HPDE6-E6E7 (cell line): ENCODE measurements around the gene EFNB2.
A peak's percentile ranks its signal among the peaks of the same experiment; 100 is the strongest.

Experiments
- DNase-seq: peaks from one replicate; pipeline ENCODE4 v3.0.0; 2011; ENCODE audit warnings: missing footprints; ENCODE audit errors: extremely low spot score

Gene EFNB2

DNA sequence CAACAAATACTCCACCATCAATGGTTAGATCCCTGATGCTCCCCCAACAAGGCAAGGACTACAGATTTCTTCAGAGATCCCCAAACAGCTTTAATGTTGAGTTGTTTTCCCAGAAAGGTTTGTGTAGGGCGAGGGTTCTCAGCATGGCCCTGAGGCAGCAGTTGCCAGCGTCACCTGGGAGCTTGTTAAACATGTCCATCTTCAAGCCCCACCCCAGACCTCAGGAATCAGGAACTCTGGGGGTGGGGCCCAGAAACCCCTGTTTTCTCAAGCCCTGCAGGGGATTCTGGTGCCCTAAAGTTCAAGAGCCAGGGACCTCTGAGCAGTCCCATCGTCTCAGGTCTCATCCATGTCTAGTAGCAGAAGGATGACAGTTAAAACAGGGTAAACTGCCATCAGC, 9.6 kb downstream of the EFNB2 start:
- no peak for DNase-seq

DNA sequence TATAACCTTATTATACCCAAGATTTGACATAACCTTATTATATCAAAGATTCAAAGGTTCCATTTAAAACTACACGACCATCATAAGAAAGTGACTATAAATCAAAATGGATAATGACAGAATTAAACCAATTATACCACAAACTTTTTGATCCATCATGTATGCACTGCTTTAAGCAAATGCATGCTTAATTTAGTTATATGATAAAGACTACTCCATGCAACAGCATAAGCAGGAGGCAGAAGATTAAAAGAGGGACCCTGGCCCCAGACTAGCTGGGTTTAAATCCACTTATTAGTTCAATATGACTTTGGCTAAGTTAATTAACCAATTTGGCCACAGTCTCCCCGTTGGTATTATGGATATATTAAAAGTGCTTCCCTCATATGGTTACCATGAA, 11.4 kb downstream of the EFNB2 start:
- DNase-seq = no peak

DNA sequence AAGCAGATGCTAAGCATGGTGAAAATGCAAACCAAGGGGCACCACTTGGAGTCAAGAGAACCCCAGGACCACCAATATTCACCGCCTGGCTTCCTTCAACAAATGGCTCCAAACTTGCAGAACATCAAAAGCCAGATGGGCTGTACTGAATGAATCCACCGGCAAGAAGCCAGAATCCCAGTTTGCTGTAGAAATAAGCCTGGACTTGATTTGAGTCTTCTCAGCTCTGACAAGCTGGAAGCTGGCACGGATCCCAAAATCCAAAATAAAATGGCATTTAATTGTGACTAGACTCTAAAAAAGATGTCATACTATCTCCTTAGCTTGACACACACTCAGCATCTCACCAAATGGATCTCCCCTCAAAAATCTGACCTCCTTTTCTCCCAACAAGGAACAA, 11.9 kb downstream of the EFNB2 start:
- DNase-seq = no peak

DNA sequence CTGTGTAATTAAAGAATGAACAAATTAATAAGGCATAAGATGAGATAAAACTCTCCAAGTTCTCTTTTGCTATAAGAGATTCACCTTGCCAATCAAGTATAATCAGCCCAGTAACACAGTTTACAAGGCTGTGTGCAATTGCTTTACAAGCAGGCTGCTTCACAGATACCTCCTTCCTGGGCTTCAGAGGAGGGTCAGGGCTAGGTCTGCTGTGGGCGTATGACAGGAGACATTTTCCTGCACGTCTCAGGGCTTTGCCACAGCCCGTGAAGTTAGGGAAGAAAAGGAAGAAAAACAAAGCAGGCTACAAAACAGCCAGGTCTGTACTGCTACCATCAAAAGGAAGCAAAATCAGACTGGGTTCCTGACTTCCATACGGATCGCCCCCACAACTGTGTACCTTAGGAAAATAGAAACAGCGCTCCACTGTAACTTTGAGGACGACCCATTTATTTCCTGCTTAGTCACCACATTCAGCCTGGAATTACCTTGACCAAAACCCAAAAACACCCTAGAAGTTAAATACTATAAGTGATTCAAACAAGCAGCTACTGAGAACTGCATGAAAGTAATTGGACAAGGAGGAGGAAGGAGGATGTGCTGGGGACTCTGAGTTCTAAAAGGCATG, 12.4 kb downstream of the EFNB2 start:
- no peak for DNase-seq

DNA sequence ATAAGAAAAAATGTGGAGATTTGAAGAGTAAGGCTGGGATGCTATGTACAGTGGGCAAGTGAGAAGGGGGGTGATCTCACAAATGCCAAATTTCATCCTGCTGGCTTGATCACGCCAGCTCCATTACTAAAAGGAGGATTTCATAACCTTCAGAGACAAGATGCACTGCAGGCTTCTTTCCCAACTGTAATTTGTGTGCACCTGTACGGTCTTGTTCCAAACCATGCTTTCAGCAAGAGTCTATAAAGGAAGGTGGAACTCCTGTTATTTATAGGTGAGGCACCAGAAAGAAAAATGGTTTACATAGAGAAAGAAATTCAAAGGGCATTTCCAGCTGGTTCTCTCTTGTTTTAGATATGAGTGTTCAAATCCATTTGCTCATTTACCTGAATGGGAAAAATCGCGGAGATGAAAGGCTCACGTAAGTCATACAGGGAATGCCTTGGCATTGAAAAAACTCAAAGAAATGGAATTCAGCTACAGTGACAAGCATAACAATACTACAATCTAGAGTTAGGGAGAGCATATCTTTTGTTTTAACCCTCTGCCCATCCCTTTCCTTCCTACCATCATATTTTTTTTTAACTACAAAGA, 13.3 kb downstream of the EFNB2 start:
- DNase-seq = no peak

DNA sequence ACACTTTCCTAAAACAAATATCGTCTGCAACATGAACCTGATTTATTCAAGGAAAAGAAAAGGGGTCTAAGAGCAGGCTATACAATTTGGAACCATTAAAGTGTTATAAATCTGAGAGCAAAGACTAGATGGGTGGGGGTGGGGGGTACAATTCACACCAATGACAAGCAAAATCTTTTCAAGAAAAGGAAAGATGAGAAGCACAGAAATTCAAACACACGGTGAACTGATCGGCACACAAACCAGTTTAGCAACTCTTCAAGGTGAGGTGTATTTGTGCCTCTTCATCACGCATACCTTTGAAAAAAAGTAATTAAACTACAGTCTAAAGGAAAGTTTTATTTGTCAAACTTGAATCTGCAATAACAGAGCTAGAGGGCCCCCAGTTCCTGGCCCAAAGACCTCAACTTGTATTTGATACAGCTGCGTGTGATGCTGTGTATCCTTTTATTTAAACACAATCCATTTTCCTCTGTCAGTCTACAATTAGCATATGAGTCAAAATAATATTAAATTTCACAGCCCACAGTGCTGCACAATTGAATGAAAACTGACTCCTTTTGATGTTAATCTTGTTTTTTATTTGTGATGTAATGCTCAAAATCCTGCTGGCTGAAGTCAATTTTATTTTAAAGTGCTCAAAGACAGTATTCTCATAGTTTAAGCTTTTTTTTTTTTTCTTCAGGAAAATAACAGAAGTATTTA, 14.2 kb downstream of the EFNB2 start:
- DNase-seq = no peak

DNA sequence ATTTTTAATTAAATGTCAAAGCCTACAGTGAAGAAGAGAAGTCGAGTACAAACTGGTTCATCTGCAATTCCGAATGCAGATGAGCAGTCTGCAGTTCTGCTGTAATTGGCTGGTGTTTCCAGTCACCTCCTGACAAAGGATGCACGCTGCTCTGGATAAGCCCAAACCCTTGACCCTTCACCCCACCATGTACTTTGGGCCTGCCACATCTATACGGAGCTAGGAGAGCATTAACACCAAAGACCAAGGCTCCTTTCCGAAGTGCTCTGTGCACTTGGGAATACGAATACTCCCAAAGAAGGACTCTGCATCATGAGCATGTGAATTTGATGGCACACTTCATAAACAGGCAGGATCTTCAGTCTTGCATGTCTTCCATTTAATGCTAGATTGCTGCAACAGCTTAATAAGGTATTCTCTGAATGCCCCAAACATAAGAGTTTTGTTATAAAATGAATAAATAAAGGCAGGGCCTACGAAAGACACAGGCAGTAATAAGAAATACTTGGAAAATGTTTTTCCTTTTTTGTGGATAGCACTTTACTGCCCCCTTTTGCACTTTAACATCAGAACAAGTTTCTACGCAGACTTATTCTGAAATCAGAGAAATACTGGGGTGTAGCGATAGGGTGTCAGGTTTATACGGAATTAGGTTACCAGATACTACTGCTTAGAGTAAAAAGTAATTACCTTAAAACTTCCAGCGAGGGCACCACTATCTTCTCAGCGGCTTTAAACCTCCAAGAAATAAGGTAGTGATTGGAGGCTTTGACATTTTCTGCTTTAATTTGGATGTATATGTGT, 15.0 kb downstream of the EFNB2 start:
- no peak for DNase-seq

DNA sequence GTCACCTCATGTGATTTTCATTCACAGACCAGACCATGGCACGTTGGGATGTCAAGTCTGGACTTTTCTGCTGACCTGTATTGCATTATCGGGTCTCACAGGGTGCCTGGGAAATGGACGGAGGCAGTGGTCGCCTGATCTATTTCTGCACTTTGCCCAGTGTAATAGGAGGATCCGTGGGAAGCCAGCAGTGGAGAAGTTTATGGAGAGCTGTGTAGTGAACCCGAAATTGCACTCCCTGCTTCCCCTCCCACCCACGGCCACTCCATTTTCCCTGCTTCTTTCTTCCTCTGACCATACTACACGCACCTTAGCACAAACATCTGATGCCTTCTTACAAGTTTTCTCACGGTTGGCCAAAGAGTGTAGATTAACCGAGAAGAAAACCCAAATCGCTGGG, 16.9 kb downstream of the EFNB2 start:
- no peak for DNase-seq

DNA sequence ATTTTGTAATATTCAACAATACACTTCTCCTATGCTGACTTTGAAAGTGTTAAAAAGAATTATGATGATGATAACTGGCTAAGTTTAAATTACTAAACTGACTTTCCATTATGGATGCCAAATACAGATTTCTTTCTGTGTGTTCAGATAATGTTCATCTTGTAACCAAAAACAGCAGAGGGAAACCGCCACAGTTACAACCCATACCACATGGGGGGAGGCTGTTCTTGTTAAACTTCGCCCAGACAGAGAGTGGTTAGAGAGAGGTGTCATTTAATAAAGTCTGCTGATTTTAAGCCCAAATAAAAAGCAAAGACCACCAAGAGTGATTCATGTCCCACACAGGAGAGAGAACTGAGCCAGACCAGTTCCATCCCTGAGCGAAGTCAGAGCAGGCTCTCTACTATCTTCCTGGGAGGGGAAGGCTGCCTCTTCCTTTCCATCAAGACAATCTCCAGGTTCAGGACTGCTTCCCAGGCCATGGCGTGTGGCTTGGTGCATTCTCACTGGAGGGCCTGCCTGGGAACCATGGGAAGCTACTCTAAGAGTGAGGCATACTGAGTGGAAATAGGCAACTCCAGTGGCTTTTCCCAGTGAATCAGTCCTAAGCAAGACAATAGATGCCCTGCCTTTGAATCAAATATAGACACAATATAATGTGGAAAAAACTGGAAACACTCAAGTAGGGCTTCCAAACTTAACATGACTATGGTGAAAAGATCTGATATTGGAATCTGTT, 18.2 kb downstream of the EFNB2 start:
- no peak for DNase-seq

DNA sequence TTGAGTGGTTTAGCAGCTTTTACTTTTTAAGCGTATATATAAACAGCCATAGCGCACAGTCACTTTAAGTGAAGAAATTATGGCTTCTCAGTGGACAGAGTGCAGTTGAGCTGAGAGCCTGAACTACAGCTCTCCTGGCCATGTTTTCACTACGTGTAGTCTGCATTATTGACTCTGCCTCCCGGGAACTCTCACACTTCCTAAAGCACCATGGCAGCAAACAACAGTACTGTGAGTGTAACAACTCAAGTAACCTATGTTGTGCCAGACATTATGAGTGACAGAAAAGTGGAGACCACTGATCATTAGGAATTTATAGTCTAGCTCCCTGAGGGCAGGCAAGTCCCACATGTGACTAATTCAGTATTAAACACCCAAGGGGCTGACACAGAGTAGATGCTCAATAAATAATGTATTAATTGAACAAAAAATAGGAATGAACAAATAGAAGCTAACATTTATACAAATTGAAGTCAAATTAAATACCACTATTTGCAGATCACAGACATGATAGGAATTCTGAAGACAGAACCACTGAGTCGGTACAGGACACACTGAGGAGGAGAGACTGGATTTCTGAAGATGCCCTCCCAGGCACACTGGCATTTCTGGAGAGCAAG, 19.7 kb downstream of the EFNB2 start:
- DNase-seq = no peak

DNA sequence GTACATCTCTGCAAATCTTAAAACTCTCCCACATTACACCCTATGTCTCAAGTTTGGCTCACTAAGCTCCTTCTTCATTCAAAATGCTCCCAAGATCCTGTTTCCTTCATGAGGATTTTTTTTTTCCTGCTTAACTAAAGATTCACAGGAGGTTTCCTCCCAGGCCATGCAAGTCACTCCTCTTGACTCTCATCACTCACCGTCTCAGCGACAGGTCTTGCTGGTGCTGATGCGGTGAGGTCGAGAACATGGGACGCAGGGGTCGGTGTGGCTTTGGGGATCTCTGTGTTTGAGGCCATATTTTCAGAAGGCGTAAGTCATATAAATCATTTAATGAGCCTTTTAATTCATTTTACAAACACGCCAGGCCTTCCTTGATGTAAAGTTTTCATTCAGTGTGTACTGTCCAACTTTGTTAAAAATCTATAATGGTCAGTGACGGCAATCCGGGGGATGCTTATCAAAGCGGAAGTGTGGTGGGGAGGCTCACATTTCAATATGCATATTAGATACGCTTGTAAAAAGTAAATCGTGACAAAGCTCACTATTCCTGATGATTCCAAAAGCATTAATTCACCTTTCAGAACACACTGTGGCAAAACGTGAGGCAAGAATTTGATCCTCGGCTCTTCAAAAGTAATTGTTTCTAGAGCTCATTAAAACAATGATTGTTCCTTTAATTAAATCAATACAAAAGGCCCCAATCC, 20.4 kb downstream of the EFNB2 start:
- DNase-seq = no peak

DNA sequence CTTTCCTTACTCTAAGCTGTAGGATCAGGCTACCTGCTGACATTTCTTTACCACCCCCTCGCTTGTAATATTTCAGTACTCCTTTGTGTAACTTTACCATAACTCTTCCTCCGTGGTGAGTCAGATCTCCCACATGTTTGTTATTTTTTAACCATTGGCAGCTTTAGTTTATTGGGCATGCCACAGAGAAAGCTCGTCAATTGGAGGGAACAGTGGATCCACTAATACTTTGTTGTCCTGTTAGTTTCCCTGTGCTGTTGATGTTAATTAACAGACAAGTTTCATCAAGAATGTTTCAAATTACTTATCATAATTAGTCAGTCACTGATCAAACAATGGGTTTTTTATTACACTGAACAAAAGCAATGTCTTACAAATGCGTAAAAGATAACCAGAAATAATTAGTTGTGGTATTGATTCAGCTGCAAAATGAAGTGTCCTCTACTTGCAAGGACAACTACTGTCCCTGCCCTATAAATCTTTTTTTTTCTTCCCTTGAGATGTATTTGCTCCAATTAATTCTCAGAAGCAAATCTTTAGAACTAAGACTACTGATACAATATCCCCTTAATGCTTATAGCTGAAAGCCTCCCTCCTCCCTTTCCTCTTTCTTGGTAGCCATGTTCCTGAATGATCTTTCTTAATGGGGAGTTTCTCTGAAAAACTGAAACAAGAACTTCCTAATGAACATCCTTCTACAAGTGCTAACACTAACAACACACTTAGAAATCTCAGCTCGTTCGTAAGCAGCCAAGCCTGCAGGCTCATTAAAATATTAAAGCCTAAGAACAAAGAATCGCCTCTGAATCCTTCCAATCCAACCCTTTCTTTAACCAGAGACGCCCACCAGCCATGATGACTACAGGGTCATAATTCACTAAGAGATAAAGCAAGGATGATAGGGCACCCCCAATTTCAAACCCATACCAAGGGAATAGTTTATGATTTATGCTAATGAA, 22.2 kb downstream of the EFNB2 start:
- no peak for DNase-seq

DNA sequence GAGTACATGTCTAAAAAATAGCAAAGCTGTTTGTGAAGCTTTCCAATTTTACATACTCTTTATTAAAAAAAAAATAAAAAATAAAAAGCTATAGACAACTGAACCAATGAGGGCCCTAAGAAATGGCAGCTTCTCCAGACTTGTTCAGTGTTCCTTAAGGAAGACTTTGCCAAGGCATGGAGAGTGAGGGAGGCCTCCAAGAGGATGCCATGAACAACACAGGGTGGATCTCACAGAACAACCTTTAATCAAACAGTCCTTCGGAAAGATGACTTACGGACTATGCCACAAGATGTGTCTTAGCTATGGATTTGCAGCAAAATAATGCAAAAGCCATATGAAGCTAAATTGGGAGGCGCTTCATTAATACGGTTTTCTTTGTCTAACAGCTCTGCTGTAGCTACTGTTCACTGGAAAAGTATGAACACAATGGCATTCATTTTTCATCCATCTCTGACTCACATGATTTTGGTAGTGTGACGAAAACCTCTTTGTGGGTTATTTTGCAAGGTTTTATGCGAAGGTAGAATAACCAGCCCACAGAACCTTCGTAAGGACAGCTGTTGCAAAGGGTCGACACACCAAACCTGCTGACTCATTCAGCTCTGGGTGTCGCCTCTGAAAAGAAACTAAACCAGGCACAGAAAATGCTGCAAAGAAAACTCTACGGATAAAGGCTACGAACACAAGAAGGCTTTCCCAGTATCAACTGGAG, 27.7 kb downstream of the EFNB2 start:
- peak; percentile 68 for DNase-seq

DNA sequence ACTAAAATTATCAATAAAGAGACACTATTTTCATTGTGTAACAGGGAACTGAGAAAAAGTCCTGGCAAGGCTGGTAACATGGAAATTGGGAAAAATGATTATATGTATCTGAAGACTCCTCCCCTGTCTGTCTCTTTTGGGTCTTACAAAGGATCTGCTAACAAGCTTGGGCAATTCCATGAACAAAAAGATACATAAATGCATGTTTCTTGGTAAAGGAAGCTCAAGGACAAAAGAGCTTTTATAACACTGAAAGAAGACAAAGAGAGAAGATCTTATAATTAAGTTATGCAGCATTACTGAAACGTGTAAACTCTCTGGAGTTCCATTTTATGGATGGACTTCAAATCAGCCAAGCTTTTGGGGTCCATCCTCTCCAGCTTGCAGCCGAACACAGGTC, 29.2 kb downstream of the EFNB2 start:
- DNase-seq = no peak

DNA sequence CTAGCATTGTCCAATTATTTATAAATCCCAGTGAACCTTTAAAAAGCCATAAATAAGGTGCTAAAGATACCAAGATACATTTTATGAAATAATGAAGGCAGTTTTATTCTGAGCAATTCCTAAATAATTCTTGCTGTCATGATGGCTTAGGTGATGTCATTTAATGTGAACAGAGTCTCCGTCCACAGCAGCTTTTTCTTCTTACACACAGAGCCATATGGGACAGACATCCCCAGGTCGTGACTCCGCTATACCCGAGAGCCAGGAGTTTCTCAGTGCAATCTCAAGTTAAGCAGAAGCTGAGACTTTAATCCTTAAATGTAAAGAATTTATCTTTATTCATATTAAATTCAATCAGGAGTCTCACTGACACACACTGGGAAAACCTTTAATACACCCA, 29.7 kb downstream of the EFNB2 start:
- DNase-seq = no peak

DNA sequence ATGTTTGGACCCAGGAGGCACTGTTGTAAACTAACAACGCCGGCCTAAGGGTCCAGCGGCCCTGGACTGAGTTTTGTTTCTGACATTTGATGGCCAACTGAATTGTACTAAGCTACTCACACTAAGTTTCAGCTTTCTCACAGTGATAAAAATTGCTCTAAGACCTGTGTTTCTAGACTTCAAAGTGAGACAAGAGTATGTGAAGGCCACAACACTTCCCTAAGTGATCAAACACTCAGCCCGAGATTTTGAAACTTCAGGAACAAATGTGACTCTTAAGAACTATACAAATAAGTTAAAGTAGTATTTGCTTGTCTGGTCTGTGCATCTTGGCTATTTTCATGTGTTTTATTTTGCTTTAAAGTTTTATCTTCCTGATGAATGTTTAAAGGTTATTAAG, 30.2 kb downstream of the EFNB2 start:
- DNase-seq = no peak

DNA sequence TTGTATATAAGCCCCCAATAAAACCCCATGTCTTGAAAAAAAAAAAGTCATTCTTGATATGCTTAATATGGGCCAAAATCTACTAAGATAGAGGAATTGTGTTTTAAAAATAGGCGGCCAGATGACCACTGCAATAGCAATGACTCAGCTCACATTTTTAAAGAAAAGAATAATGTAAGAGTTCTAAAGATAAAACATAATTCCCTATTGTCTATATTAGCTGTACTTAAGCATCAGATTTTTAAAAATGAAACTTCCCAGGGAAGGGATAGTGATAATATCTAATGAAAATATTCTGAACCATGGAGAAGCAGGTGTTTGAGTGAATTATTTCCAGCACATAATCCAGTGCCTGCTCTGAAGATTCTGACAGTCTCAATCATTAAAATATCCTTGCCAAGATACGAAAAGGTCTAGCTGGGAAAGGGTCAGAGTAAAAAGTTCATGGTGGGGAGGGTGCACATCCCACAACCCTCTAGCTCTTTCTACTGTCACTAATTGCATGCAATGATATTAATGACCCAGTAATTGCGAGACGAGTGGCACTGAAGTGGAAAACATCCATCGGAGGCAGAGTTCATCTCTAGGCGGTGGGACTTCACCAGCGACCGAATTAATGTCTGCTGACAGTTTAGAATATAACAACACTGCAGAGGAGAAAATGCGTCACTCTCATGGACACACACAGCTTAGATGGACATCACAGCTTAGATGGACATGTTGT, 31.6 kb downstream of the EFNB2 start:
- no peak for DNase-seq

DNA sequence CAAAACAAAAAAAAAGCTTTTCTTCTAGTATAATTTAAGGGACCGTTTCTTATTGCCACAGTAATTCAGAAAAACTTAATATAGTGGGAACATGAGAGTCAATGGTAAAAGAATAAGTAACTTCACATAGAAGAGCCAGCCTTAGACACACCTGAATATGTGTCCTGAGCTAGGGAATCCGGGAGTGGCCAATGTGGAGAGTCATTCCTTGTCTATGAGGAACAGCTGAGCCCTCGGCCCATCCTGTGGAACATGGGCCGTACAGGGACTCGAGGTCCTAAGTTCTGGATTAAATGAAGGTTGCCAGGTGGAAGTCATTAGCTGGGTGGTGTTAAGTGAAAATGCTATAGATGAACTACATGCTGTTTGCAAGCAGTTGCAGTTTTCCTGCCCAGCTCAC, 32.2 kb downstream of the EFNB2 start:
- DNase-seq = no peak
